HG03108 (cell line): ENCODE data around the gene STOX2.
"Not testable (repeated sequence)": the region's sequence is repeated elsewhere in the genome, so short reads cannot be mapped to it uniquely, and the experiment has no call there.

ENCODE experiments used
- ATAC-seq: cut with Tn5 transposase; IDR thresholded peaks from one replicate; pipeline ENCODE4 v1.9.1; 2021; ENCODE audit warnings: moderate library complexity; ENCODE audit not compliant: unreplicated experiment

The STOX2 gene

GRCh38 chr4:184019667-184020623 lies 114.8 kb downstream of the STOX2 start:
- no peak for ATAC-seq

- no peak for ATAC-seq
Measured at GRCh38 chr4:184021389-184021788, 116.3 kb downstream of the STOX2 start.

GRCh38 chr4:184022679-184023383 lies 117.7 kb downstream of the STOX2 start:
- no peak for ATAC-seq

GRCh38 chr4:184024637-184025036 lies 119.5 kb downstream of the STOX2 start:
- ATAC-seq = no peak

- ATAC-seq = no peak
Measured at GRCh38 chr4:184028561-184029374, 123.7 kb downstream of the STOX2 start.

- ATAC-seq = no peak
Measured at GRCh38 chr4:184030036-184030435, 124.9 kb downstream of the STOX2 start.

- ATAC-seq = no peak
Measured at GRCh38 chr4:184030764-184031163, 125.7 kb downstream of the STOX2 start.

GRCh38 chr4:184032091-184032490 lies 127.0 kb downstream of the STOX2 start:
- ATAC-seq = no peak

GRCh38 chr4:184039963-184040383 lies 134.9 kb downstream of the STOX2 start:
- no peak for ATAC-seq

GRCh38 chr4:184041156-184041555 lies 136.0 kb downstream of the STOX2 start:
- no peak for ATAC-seq

- no peak for ATAC-seq
Measured at GRCh38 chr4:184046148-184046547, 141.0 kb downstream of the STOX2 start.

- not testable (repeated sequence) for ATAC-seq
Measured at GRCh38 chr4:184051262-184051661, 146.2 kb downstream of the STOX2 start.

GRCh38 chr4:184052616-184053015 lies 147.5 kb downstream of the STOX2 start:
- ATAC-seq = no peak

GRCh38 chr4:184053434-184053833 lies 148.3 kb downstream of the STOX2 start:
- no peak for ATAC-seq

GRCh38 chr4:184056877-184057276 lies 151.8 kb downstream of the STOX2 start:
- no peak for ATAC-seq

GRCh38 chr4:184058026-184058425 lies 152.9 kb downstream of the STOX2 start:
- ATAC-seq = no peak

GRCh38 chr4:184059099-184059498 lies 154.0 kb downstream of the STOX2 start:
- ATAC-seq = no peak

- no peak for ATAC-seq
Measured at GRCh38 chr4:184061582-184061981, 156.5 kb downstream of the STOX2 start.

GRCh38 chr4:184062769-184063168 lies 157.7 kb downstream of the STOX2 start:
- ATAC-seq = no peak

- no peak for ATAC-seq
Measured at GRCh38 chr4:184064877-184065276, 159.8 kb downstream of the STOX2 start.
